ENCODE results near the gene AGBL5.
A peak's percentile ranks its signal among the peaks of the same experiment; 100 is the strongest.

AGBL5 gene

GRCh38 chr2:27042159-27042661, 9.3 kb upstream of the AGBL5 start:
- in situ Hi-C loops (cut with MboI; ENCODE audit: low pct_unique_long_range_greater_than_20kb, low sequenced_read_pairs): no loop called here
- no peak for DNase-seq

- in situ Hi-C loops (cut with MboI; ENCODE audit: low pct_unique_long_range_greater_than_20kb, low sequenced_read_pairs): no loop called here
- no peak for DNase-seq
Measured at GRCh38 chr2:27042985-27043634, 8.4 kb upstream of the AGBL5 start.

GRCh38 chr2:27049422-27050280, 1.8 kb upstream of the AGBL5 start:
- DNase-seq: no peak
- in situ Hi-C loops (cut with MboI; ENCODE audit: low pct_unique_long_range_greater_than_20kb, low sequenced_read_pairs): no loop called here

- in situ Hi-C loops (cut with MboI; ENCODE audit: low pct_unique_long_range_greater_than_20kb, low sequenced_read_pairs): no loop called here
Measured at GRCh38 chr2:27050281-27050995, 1.0 kb upstream of the AGBL5 start.

GRCh38 chr2:27051902-27052645, 606 bp downstream of the AGBL5 start:
- in situ Hi-C loops (cut with MboI; ENCODE audit: low pct_unique_long_range_greater_than_20kb, low sequenced_read_pairs): no loop called here
- peak; percentile 37 for DNase-seq

More at GRCh38 chr2:27050281-27050995, 1.0 kb upstream of the AGBL5 start:
- peak; percentile 98 for DNase-seq

- in situ Hi-C loops (cut with MboI; ENCODE audit: low pct_unique_long_range_greater_than_20kb, low sequenced_read_pairs): no loop called here
- no peak for DNase-seq
Measured at GRCh38 chr2:27053321-27053720, 1.9 kb downstream of the AGBL5 start.

GRCh38 chr2:27053776-27054175, 2.3 kb downstream of the AGBL5 start:
- in situ Hi-C loops (cut with MboI; ENCODE audit: low pct_unique_long_range_greater_than_20kb, low sequenced_read_pairs): no loop called here
- DNase-seq: no peak

GRCh38 chr2:27054721-27055120, 3.3 kb downstream of the AGBL5 start:
- in situ Hi-C loops (cut with MboI; ENCODE audit: low pct_unique_long_range_greater_than_20kb, low sequenced_read_pairs): no loop called here
- no peak for DNase-seq

GRCh38 chr2:27057184-27057583, 5.7 kb downstream of the AGBL5 start:
- no peak for DNase-seq
- in situ Hi-C loops (cut with MboI; ENCODE audit: low pct_unique_long_range_greater_than_20kb, low sequenced_read_pairs): no loop called here

- in situ Hi-C loops (cut with MboI; ENCODE audit: low pct_unique_long_range_greater_than_20kb, low sequenced_read_pairs): no loop called here
- DNase-seq: no peak
Measured at GRCh38 chr2:27058210-27058609, 6.7 kb downstream of the AGBL5 start.

- in situ Hi-C loops (cut with MboI; ENCODE audit: low pct_unique_long_range_greater_than_20kb, low sequenced_read_pairs): no loop called here
Measured at GRCh38 chr2:27059141-27059820, 7.8 kb downstream of the AGBL5 start.

GRCh38 chr2:27060323-27060722, 8.9 kb downstream of the AGBL5 start:
- in situ Hi-C loops (cut with MboI; ENCODE audit: low pct_unique_long_range_greater_than_20kb, low sequenced_read_pairs): no loop called here
- no peak for DNase-seq

More at GRCh38 chr2:27059141-27059820, 7.8 kb downstream of the AGBL5 start:
- no peak for DNase-seq

- in situ Hi-C loops (cut with MboI; ENCODE audit: low pct_unique_long_range_greater_than_20kb, low sequenced_read_pairs): no loop called here
- DNase-seq: no peak
Measured at GRCh38 chr2:27065128-27065527, 13.7 kb downstream of the AGBL5 start.

- DNase-seq: no peak
- in situ Hi-C loops (cut with MboI; ENCODE audit: low pct_unique_long_range_greater_than_20kb, low sequenced_read_pairs): no loop called here
Measured at GRCh38 chr2:27067385-27067784, 15.9 kb downstream of the AGBL5 start.

GRCh38 chr2:27069436-27069835, 18.0 kb downstream of the AGBL5 start:
- in situ Hi-C loops (cut with MboI; ENCODE audit: low pct_unique_long_range_greater_than_20kb, low sequenced_read_pairs): no loop called here
- no peak for DNase-seq

GRCh38 chr2:27069961-27070618, 18.6 kb downstream of the AGBL5 start:
- DNase-seq: no peak
- in situ Hi-C loops (cut with MboI; ENCODE audit: low pct_unique_long_range_greater_than_20kb, low sequenced_read_pairs): no loop called here

GRCh38 chr2:27070653-27071276, 19.3 kb downstream of the AGBL5 start:
- in situ Hi-C loops (cut with MboI; ENCODE audit: low pct_unique_long_range_greater_than_20kb, low sequenced_read_pairs): no loop called here
- DNase-seq: no peak
